Thoracic aorta (tissue), 2 donors: Measurements from ENCODE around the gene TNRC6B. TPM values are rescaled to one million over a fixed set of nuclear protein-coding genes. Genes with fewer than 3 reads are reported as not detected.

Experiments
- ATAC-seq: fragments of 150-250 bp; one replicate; pipeline ENCODE4 v1.8.0; 2017; ENCODE audit warnings: low read depth; ENCODE audit not compliant: insufficient number of reproducible peaks, low FRiP score
- DNase-seq: peaks from one replicate; pipeline ENCODE4 v3.0.0-alpha.2; 2020; ENCODE audit warnings: low spot score
- H3K27ac ChIP-seq, 2 donors: fragments of 200-600 bp; sonication (generic); 1 replicate in 1 of 2; 2 replicates in 1 of 2; pipeline ENCODE4 v1.5.1; 2016; ENCODE audit warnings: mild to moderate bottlenecking in 2 of 2, moderate library complexity in 2 of 2
- H3K27me3 ChIP-seq: fragments of 200-600 bp; sonication (generic); replicated peaks from 2 replicates; pipeline ENCODE4 v1.6.0; 2016; ENCODE audit warnings: mild to moderate bottlenecking; ENCODE audit not compliant: insufficient read depth
- H3K36me3 ChIP-seq: fragments of 200-600 bp; sonication (generic); one replicate; pipeline ENCODE4 v1.5.1; 2016
- H3K4me1 ChIP-seq, 2 donors: fragments of 200-600 bp; sonication (generic); 1 replicate in 1 of 2; 2 replicates in 1 of 2; pipeline versions ENCODE4 v1.5.1 to v1.6.0; 2016; ENCODE audit warnings: low read depth in 2 of 2, mild to moderate bottlenecking in 1 of 2; ENCODE audit not compliant: control insufficient read depth in 1 of 2
- H3K4me3 ChIP-seq: fragments of 200-600 bp; sonication (generic); 2 replicates; pipeline ENCODE4 v1.5.1; 2016; ENCODE audit warnings: mild to moderate bottlenecking
- H3K9me3 ChIP-seq: fragments of 200-600 bp; sonication (generic); 2 replicates; pipeline ENCODE4 v1.5.1; 2016
- total RNA-seq, 2 donors: library from RNA; depleted of rRNA; stranded (reverse); fragments of >200 nt; gene quantifications; one replicate each; pipeline versions ENCODE4 v1.1.0 to v1.2.3, GENCODE V29; 2016
- TF ChIP-seq, protein P1 (sequence below): fragments of 200-600 bp; sonication (generic); IDR thresholded peaks from one replicate; pipeline ENCODE4 v1.5.1; 2019; ENCODE audit warnings: antibody characterized with exemption

The TNRC6B gene
- total RNA-seq, 2 donors from 2014 or later, result 58.5 to 98.0 TPM

GRCh38 chr22:40330615-40331014 is 152.9 kb downstream of the TNRC6B start:
- Histone ChIP-seq H3K27ac (no peak overlapping the region), H3K36me3 (peaks cover 11% of the 10 kb centered on the region), H3K4me3 (no peak overlapping the region), H3K4me1 (no peaks in the 10 kb centered on the region), H3K27me3 (no peaks in the 10 kb centered on the region), H3K9me3 (no peaks in the 10 kb centered on the region)
- DNase-seq (no peak), ATAC-seq (no peak)
- TF ChIP-seq, protein P1, sequence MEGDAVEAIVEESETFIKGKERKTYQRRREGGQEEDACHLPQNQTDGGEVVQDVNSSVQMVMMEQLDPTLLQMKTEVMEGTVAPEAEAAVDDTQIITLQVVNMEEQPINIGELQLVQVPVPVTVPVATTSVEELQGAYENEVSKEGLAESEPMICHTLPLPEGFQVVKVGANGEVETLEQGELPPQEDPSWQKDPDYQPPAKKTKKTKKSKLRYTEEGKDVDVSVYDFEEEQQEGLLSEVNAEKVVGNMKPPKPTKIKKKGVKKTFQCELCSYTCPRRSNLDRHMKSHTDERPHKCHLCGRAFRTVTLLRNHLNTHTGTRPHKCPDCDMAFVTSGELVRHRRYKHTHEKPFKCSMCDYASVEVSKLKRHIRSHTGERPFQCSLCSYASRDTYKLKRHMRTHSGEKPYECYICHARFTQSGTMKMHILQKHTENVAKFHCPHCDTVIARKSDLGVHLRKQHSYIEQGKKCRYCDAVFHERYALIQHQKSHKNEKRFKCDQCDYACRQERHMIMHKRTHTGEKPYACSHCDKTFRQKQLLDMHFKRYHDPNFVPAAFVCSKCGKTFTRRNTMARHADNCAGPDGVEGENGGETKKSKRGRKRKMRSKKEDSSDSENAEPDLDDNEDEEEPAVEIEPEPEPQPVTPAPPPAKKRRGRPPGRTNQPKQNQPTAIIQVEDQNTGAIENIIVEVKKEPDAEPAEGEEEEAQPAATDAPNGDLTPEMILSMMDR, result no peak

DNA sequence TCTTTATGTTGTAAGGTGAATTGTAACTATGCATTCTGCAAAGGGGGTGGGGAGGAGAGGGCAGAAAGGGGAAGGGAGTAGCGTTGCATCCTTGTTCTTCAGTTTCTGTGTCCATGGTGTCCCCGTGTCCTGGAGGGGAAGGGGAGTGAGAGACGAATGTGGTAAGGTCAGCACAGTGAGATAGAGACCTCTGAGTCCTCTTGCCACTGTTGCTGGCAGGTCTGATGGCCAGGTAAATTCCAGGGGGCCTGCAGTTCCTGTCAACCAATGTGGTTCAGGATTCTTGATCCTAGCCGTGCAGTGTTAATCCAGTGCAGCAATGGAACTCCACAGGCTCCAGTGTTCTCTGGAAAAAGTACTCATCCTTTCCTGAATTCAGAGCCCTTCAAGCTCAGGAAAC is 154.0 kb downstream of the TNRC6B start:
- no peak overlapping the region for H3K4me3 ChIP-seq
- H3K27ac ChIP-seq, result no peak overlapping the region
- H3K4me1 ChIP-seq, result no peaks in the 10 kb centered on the region
- ATAC-seq, result no peak
- no peaks in the 10 kb centered on the region for H3K9me3 ChIP-seq
- DNase-seq, result no peak
- no peaks in the 10 kb centered on the region for H3K27me3 ChIP-seq
- H3K36me3 ChIP-seq, result peaks cover 11% of the 10 kb centered on the region
- TF ChIP-seq, protein P1, result no peak

DNA sequence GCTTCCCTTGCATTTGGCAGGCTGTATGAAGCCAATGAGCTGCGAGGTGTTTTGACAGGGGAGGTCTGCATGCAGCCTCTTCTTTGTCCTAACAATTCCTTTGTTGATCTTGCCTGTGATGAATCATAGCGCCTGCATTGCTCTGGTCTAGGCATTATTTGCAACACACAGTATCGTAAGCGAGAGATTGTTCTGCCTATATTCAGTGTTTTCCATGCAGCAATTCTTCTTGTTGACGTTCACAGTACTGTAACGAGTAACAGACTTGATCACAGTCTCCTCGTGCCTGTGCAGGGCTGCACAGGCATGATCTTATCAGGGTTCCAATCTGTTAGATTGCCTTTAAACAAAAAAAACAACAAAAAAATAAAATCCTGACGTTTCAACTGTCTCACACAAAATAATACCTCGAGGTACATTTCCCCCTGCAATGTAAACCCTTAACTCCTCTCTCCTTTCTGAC is 154.6 kb downstream of the TNRC6B start:
- no peaks in the 10 kb centered on the region for H3K27me3 ChIP-seq
- ATAC-seq (no peak), DNase-seq (no peak)
- H3K36me3 ChIP-seq, result peaks cover 11% of the 10 kb centered on the region
- H3K4me1 ChIP-seq, result no peaks in the 10 kb centered on the region
- TF ChIP-seq, protein P1, result no peak
- no peak overlapping the region for H3K4me3 ChIP-seq
- H3K9me3 ChIP-seq, result no peaks in the 10 kb centered on the region
- no peak overlapping the region for H3K27ac ChIP-seq

DNA sequence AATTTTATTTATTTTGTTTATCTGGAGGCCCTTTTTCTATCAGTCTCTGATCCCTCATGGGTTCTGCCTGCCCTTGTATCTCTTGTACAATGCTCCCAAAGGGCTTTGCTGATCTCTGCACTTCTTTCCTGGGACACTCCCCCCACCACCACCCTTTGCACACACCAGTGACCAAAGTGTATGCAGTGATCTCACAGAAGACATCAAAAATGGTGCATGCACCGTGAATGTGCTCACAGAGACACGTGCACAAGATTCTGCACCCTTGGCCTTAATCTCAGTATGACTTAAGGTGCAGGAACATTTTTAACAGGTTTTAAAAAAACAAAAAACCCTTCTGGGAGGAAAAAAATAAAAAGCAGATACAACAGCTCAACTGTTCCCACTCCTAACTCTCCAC is 156.3 kb downstream of the TNRC6B start:
- Histone ChIP-seq H3K9me3 (no peaks in the 10 kb centered on the region), H3K36me3 (peaks cover 11% of the 10 kb centered on the region), H3K4me3 (no peak overlapping the region), H3K4me1 (no peaks in the 10 kb centered on the region), H3K27me3 (no peaks in the 10 kb centered on the region), H3K27ac (no peak overlapping the region)
- TF ChIP-seq, protein P1, result no peak
- no peak for DNase-seq
- no peak for ATAC-seq

- Histone ChIP-seq H3K27me3 (no peaks in the 10 kb centered on the region), H3K9me3 (no peaks in the 10 kb centered on the region), H3K27ac (no peak overlapping the region), H3K4me1 (no peaks in the 10 kb centered on the region), H3K4me3 (no peak overlapping the region), H3K36me3 (peaks cover 11% of the 10 kb centered on the region)
- ATAC-seq (no peak), DNase-seq (no peak)
- TF ChIP-seq, protein P1, result no peak
Observed at GRCh38 chr22:40334899-40335298, 157.2 kb downstream of the TNRC6B start.
